Limb (tissue), 2 donors: Measurements from ENCODE around the gene ERVK3-1.
"Not testable (repeated sequence)": the region's sequence is repeated elsewhere in the genome, so short reads cannot be mapped to it uniquely, and the experiment has no call there.

Experiments
- DNase-seq, 2 donors: peaks; one replicate each; pipeline ENCODE4 v3.0.0-alpha.2; 2016; ENCODE audit errors: extremely low spot score in 2 of 2

The ERVK3-1 gene

GRCh38 chr19:58338825-58339558 is 33.8 kb downstream of the ERVK3-1 start:
- no peak for DNase-seq

DNA sequence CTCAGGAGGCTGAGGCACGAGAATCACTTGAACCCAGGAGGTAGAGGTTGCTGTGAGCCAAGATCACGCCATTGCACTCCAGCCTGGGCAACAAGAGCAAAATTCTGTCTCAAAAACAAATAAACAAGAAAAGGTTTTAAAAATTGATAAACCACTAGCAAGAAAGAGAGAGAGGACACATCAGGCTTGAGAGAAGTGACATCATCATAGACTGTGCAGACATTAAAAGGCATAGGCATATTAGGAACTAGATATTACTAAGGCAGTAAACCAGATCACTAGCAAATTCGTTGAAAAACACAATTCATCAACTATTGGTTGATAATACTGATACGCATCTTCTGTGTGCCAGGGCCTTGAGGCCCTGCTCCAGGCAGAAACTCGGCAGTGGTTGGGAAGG is 40.4 kb downstream of the ERVK3-1 start:
- DNase-seq, result no peak

- peak in 1 of 2 donors; percentile 82 for DNase-seq
Measured at GRCh38 chr19:58346961-58347929, 42.1 kb downstream of the ERVK3-1 start.

DNA sequence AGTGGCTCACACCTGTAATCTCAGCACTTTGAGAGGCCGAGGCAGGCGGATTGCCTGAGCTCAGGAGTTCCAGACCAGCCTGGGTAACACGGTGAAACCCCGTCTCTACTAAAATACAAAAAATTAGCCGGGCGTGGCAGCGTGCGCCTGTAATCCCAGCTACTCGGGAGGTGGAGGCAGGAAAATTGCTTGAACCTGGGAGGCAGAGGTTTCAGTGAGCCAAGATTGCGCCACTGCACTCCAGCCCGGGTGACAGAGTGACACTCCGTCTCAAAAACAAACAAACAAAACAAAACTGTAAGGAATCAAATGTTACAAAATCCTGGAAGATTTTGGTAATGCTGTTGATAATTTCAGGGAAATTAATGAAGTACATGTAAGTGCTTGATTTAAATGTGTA is 42.9 kb downstream of the ERVK3-1 start:
- not testable (repeated sequence) for DNase-seq

GRCh38 chr19:58349590-58349989 is 44.4 kb downstream of the ERVK3-1 start:
- DNase-seq, result no peak

DNA sequence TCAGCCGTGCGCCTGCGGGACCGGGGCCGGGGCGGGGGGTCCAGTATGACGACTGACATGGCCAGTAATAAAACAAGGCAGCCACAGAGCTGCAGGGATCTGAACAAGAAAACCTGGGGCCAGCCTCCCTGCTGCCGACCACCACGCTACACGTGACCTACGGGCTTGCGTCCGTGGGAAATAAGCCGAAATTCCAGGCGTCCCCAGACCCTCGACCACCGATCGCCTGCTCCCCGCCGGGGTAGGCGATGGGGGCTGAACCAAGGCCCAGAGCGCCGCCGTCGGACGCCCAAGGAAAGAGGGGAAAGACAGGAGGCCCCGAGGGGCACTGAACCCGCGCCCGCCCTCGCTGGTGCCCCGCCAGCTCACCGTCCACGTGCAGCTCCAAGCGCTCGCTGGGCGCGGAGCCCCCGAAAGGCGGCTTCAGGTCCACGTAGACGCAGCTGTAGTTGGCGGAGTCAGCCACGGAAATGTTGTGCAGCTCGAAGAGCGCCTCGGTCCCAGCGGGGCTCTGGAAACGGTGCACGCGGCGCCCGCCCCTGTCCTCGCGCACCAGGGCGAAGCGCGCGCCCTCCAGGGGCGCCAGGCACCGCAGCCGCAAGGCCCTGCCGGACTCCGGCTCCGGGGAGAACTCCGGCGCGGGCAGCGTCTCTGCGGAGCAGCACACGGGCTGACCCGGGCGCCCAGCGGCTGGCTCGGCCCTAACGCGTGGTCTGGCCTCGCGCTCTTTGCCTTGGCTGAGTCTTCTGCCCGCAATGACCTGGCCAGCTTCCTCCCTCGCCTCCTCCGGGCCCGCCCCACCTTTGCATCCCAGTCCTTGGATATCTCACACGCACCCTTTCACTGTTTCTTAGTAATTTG is 45.1 kb downstream of the ERVK3-1 start:
- DNase-seq, result no peak

DNA sequence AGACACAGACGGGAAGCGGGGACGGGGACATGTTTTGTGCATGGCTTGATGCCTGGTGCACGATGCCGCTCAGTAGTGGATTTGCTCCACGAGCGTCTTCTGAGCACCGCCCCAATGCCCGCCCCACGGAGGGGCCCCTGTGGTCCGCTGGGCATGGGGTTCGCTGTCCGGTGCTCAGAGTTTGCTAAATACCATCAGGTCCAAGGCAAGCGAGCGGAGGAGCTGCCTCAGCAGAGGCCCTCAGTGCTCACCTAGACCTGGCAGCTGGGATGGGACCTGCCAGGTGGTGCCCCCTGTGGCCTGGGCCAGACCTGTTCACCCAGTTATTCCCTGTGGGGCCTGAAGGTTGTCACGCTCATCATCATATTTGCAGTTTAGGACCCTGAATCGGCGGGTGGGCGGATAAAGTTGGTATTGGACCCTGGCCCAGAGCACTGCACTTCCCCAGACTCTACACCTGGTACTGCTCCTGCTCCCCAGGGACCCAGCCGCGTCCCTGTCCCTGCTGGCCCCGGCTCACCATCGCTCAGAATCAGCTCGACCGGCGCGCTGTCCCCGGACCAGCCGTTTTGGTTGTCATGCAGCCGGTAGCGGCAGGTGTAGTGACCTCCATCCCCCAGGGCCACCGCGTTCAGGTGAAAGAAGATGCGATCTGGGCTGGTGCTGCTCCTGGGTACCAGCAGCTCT is 45.8 kb downstream of the ERVK3-1 start:
- DNase-seq, result no peak

DNA sequence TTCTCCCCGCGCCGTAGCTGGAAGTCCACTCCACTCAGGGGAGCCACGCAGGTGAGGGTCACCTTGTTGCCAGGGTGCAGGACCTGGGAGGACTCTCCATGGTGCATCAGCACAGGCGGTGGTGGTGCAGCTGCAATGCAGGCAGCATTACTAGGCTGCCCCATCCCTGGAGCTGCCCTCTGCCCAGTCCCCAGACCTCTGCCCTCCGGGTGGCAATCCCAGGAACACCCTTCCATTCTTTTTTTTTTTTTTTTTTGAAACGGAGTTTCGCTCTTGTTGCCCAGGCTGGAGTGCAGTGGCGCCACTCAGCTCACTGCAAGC is 46.3 kb downstream of the ERVK3-1 start:
- DNase-seq, result no peak

- no peak for DNase-seq
Measured at GRCh38 chr19:58351990-58352755, 47.0 kb downstream of the ERVK3-1 start.

DNA sequence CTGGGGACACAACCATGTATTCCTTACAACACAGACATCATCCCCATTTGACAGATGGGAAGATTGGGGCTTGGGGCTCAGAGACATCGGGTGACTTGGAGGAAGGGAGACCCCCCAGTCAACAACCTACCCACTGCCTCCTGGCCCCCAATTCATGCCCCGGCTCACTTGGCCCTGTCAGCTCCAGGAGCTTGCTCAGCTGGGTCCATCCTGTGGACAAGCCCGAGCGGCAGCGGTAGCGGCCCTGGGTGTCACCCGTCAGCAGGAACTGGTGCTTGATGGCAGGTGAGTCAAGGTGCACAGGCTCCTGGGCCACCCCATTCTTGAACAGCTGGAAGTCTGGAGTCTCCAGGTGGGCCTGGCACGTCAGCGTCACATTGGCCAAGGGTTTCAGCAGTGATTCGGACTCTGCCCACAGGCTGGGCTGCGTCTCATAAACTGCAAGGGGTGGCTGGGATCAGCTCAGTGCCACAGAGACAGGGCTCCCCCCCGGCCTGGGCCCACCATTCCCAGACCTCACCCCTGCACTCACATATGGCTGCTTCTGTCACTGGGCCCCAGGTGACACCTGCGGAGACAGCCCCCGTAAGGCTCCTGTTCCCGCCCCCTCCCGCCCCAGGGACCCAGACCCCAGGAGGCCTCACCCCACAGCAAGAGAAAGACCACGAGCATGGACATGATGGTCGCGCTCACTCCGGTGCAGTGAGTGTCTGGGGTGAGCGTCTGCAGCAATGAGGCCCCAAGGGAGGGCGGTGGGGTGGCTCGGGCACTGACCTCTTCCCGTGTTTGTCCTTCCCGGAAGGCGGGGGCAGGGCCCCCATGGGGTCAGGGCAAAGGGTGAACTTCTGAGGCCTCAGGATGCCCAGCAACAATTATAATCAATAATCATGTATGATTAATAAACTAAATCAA is 47.8 kb downstream of the ERVK3-1 start, which contains the start of gene A1BG:
A1BG (minus strand) TSS at position 733 of the 912 bp plus-strand sequence; CDS start at position 678, 55 bp downstream.
- no peak for DNase-seq

- DNase-seq, result no peak
Measured at GRCh38 chr19:58353717-58354477, 48.7 kb downstream of the ERVK3-1 start.

DNA sequence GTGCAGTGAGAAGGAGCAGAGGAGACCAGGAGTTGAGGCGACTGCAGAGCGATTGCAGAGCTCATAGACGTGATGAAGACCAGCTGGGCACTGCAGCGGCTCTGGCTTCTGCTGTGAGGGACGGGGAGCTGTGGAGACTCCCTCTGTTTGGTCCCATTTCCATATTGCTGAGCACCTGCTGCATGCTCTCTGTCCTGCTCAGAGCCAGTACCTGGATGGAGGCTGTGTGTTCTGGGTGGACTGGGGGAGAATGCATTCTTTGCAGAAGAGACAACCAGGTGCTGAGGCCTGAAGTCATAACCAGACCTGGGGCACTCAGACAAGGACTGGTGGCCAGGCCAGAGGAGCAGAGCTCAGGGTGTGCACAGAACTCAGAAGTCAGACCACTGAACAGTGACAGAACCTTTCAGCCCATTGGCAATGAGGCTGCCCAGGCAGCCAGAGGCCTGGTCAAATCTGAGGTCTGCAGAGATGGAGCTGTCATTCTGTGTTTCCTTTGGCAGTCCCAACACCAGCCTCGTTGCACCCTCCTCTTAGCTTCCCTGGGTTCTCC is 49.4 kb downstream of the ERVK3-1 start:
- DNase-seq, result no peak

DNA sequence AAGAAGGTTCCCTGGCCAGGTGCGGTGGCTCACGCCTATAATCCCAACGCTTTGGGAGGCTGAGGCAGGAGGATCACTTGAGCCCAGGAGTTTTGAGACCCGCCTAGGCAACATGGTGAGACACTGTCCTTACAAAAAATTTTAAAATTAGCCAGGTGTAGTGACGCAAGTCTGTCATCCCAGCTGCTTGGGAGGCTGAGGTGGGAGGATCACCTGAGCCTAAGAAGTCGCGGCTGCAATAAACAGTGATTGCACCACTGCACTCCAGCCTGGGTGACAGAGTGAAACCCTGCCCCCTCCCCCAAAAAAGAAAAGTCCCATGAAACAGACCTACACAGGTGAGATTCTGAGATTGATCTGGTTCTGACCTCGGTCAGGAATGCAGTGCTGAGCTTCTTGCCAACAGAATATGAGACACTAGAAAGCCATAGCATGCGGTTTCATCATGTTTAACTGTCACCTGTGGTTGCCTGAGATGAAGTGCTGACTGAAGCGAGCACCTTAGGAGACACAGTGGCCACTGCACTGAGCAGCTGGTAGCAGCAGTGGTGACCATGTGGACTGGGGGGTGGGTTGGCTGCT is 50.1 kb downstream of the ERVK3-1 start:
- DNase-seq, result no peak

DNA sequence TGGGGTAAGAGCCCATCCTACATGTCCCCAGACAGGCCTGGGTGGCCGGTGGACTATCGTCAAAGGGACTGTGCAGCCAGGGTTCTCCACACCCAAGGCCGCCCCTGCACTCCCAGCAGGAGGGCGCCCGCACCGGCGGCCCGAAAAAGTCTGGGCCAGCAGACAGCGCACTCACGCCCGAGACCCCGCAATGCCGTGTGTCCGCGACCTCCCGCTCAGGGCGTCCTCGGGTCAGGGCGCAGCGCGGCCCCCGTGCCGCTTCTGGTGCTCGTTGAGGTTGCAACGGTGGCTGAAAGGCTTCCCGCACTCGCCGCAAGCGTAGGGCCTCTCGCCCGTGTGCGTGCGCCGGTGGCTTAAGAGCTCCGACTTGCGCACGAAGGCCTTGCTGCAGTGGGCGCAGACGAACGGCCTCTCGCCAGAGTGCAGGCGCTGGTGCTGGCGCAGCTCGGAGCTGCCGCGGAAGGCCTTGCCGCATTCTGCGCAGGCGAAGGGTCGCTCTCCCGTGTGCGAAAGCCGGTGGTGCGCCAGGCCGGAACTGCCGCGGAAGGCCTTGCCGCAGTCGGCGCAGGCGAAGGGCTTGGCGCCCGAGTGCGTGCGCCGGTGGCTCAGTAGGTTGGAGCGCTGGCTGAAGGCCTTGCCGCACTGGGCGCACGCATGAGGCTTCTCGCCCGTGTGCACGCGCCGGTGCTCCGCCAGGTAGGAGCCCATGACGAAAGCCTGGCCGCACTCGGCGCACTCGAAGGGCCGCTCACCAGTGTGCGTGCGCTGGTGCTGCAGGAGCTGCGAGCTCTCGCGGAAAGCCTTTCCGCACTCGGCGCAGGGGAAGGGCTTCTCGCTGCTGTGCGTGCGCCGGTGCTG is 51.0 kb downstream of the ERVK3-1 start:
- DNase-seq, result no peak

DNA sequence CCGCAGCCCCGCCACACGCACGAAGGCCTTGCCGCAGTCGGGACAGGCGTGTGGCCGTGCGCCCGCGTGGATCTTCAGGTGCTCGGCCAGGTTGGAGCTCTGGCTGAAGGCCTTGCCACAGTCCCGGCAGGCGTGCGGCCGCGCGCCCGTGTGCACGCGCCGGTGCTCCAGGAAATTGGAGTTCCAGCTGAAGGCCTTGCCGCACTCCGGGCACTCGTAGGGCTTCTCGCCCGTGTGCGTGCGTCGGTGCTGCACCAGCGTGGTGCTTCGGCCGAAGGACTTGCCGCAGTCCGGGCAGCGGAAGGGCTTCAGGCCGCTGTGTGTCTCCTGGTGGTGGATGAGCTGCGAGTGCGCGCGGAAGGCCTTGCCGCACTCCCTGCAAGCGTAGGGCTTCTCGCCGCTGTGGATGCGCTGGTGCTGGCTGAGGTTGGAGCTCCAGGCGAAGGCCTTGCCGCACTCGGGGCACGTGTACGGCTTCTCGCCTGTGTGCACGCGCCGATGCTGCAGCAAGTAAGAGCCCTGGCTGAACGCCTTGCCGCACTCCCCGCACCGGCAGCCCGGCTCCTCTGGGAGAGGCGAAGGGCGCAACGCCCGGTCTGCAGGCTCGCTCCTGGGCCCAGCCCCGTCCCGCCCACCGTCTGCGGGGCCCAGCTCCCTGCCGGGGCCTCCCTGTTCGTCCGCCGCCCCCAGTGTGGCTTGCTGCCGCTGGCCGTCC is 51.7 kb downstream of the ERVK3-1 start:
- peak in 1 of 2 donors; percentile 51 for DNase-seq

DNA sequence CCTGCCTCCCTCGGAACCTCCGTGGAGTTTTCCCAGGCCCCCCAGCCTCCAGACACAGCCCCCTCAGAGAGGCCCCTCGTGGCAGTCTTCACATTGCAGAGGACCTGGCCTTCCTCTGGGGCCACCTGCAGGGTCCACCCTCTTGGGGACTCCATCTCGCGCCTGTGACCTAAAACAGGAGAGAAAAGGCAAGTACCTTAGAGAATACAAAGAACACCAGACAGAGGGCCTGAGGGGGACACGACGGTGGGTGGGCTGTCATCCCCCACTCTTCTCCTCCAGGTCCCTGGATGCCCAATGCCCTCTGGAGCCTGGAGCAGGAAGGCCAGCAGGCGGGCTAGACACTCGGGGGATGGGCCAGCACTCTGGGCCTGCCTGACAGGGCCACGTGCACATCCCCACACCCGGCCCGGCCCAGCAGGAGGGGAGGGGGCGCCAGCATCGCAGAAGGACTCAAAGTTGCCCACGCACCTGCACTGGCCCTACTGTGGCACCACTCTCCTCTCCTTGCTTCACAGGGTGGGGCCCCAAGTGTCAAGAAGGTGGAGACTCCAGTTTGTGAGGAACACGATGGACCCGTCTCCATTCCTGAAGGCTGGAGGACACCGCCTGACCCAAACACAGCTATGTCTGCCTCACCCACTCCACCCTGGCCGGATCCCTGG is 52.4 kb downstream of the ERVK3-1 start:
- no peak for DNase-seq
